Measurements from ENCODE around the gene KRTAP10-10.
"Not testable (repeated sequence)": the region's sequence is repeated elsewhere in the genome, so short reads cannot be mapped to it uniquely, and the experiment has no call there.

KRTAP10-10 gene

GRCh38 chr21:44637018-44637850 lies at the start of gene KRTAP10-10:
TSS of gene KRTAP10-10 (plus strand) at chr21:44637356. CDS start at chr21:44637418, 62 bp downstream.
- no peak within 1 kb of the TSS for H3K27ac ChIP-seq (ENCODE audit: poor library complexity, severe bottlenecking)
- no peak for TF ChIP-seq CTCF (IDR thresholded peaks at IDR 0.05; ENCODE audit: poor library complexity, severe bottlenecking)
- H3K27me3 ChIP-seq (ENCODE audit: insufficient read depth, poor library complexity, severe bottlenecking), result no peaks in the 10 kb centered on the region
- H3K9me3 ChIP-seq (ENCODE audit: severe bottlenecking), result peaks cover 4% of the 10 kb centered on the region
- no peak for ATAC-seq (ENCODE audit: low read depth)
- H3K4me1 ChIP-seq (ENCODE audit: insufficient read depth, poor library complexity, severe bottlenecking), result no peaks in the 10 kb centered on the region
- no peak for DNase-seq (ENCODE audit: low spot score)
- H3K4me3 ChIP-seq (ENCODE audit: severe bottlenecking), result no peak within 1 kb of the TSS
- no peaks in the 10 kb centered on the region for H3K36me3 ChIP-seq (ENCODE audit: low read depth)

- Histone ChIP-seq H3K4me3 (ENCODE audit: severe bottlenecking) (no peak overlapping the region), H3K27me3 (ENCODE audit: insufficient read depth, poor library complexity, severe bottlenecking) (peaks cover 11% of the 10 kb centered on the region), H3K4me1 (ENCODE audit: insufficient read depth, poor library complexity, severe bottlenecking) (no peaks in the 10 kb centered on the region), H3K9me3 (ENCODE audit: severe bottlenecking) (no peaks in the 10 kb centered on the region), H3K27ac (ENCODE audit: poor library complexity, severe bottlenecking) (no peak overlapping the region), H3K36me3 (ENCODE audit: low read depth) (no peaks in the 10 kb centered on the region)
- ATAC-seq (ENCODE audit: low read depth) (no peak), DNase-seq (ENCODE audit: low spot score) (no peak)
- no peak for TF ChIP-seq CTCF (IDR thresholded peaks at IDR 0.05; ENCODE audit: poor library complexity, severe bottlenecking)
Observed at GRCh38 chr21:44589094-44589493, 48.1 kb upstream of the KRTAP10-10 start.

DNA sequence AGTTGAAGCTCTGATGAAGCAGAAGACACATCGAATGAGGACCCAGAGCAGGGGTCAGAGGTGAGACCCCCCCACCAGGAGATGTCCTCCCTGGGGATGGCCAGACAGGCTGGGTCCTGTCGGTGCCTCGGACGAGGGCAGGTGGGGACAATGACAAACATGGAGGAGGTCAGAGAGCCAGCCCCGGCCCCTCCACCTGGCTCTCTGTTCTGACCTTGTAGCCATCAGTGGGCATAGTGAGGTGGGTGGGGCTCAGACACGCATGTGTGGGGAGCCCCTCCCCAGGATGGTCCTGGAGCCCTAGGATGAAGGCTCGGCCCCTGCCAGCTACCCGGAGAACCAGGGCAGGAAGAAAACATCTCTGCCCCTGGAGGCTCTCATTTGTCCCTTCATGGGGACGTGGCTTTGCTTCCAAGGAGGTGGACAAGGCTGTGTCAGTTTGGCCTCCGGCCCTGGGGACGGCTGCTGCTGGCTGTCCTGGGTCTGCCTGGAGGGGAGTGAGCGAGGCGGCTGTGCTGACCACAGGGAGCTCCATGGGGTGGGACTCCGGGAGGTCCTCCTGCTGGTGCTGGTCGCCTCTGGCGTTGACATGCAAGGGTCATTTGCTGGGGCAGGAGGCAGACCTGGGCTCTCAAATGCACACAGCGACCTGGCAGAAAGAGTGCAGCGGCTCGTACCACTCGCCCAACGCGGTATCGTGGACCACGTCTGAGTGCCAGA lies 47.4 kb upstream of the KRTAP10-10 start:
- TF ChIP-seq CTCF (IDR thresholded peaks at IDR 0.05; ENCODE audit: poor library complexity, severe bottlenecking), result no peak
- H3K27me3 ChIP-seq (ENCODE audit: insufficient read depth, poor library complexity, severe bottlenecking), result peaks cover 11% of the 10 kb centered on the region
- H3K4me3 ChIP-seq (ENCODE audit: severe bottlenecking), result no peak overlapping the region
- no peaks in the 10 kb centered on the region for H3K4me1 ChIP-seq (ENCODE audit: insufficient read depth, poor library complexity, severe bottlenecking)
- no peak overlapping the region for H3K27ac ChIP-seq (ENCODE audit: poor library complexity, severe bottlenecking)
- ATAC-seq (ENCODE audit: low read depth) (no peak), DNase-seq (ENCODE audit: low spot score) (no peak)
- no peaks in the 10 kb centered on the region for H3K36me3 ChIP-seq (ENCODE audit: low read depth)
- no peaks in the 10 kb centered on the region for H3K9me3 ChIP-seq (ENCODE audit: severe bottlenecking)

- no peaks in the 10 kb centered on the region for H3K4me1 ChIP-seq (ENCODE audit: insufficient read depth, poor library complexity, severe bottlenecking)
- peaks cover 8% of the 10 kb centered on the region for H3K27me3 ChIP-seq (ENCODE audit: insufficient read depth, poor library complexity, severe bottlenecking)
- no peak overlapping the region for H3K4me3 ChIP-seq (ENCODE audit: severe bottlenecking)
- H3K27ac ChIP-seq (ENCODE audit: poor library complexity, severe bottlenecking), result no peak overlapping the region
- DNase-seq (ENCODE audit: low spot score), result no peak
- H3K36me3 ChIP-seq (ENCODE audit: low read depth), result no peaks in the 10 kb centered on the region
- TF ChIP-seq CTCF (IDR thresholded peaks at IDR 0.05; ENCODE audit: poor library complexity, severe bottlenecking), result no peak
- no peak for ATAC-seq (ENCODE audit: low read depth)
- H3K9me3 ChIP-seq (ENCODE audit: severe bottlenecking), result no peaks in the 10 kb centered on the region
Observed at GRCh38 chr21:44590311-44590721, 46.8 kb upstream of the KRTAP10-10 start.

DNA sequence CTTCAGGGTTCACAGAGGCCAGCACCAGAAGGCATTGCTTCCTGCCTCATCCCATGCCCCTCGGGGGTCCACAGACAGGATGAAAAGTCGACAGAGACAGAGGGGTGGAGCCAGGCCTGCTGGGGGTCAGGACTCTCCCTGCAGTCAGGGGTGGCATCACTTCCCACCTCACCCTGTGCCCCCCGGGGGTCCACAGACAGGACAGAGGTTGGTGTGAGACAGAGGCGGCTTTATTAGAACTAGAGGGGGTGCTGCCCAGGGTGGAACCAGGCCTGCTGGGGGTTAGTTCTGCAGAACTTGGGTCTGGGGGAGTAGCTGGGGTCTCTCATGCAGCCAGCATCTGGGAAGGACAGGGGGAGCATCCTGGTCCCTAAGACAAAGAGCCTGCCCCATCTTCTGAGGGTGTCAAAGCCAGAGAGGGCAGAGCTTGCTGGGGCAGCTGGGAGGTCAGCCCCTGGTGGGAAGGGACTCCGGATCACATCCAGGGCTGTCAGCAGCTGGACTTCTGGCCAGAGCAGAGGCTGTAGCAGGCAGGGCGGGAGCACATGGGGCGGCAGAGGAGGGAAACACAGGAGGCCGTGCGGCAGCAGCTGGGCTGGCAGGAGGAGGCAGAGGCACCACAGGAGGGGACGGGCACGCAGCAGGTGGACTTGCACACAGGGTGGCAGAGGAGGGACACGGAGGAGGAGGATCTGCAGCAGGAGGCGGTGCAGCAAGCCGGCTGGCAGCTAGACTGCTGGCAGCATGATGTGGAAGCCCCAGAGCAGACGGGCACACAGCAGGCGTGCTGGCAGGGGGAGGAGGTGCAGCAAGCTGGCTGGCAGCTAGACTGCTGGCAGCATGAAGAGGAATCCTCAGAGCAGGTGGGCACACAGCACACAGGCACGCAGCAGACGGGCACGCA lies 46.0 kb upstream of the KRTAP10-10 start:
- not testable (repeated sequence) for ATAC-seq (ENCODE audit: low read depth); H3K36me3 ChIP-seq (ENCODE audit: low read depth); H3K4me3 ChIP-seq (ENCODE audit: severe bottlenecking); H3K9me3 ChIP-seq (ENCODE audit: severe bottlenecking); H3K27ac ChIP-seq (ENCODE audit: poor library complexity, severe bottlenecking); H3K4me1 ChIP-seq (ENCODE audit: insufficient read depth, poor library complexity, severe bottlenecking); DNase-seq (ENCODE audit: low spot score); H3K27me3 ChIP-seq (ENCODE audit: insufficient read depth, poor library complexity, severe bottlenecking)

GRCh38 chr21:44591801-44592130 lies 45.4 kb upstream of the KRTAP10-10 start:
- not testable (repeated sequence) for H3K36me3 ChIP-seq (ENCODE audit: low read depth); H3K4me1 ChIP-seq (ENCODE audit: insufficient read depth, poor library complexity, severe bottlenecking); H3K27ac ChIP-seq (ENCODE audit: poor library complexity, severe bottlenecking); H3K27me3 ChIP-seq (ENCODE audit: insufficient read depth, poor library complexity, severe bottlenecking); ATAC-seq (ENCODE audit: low read depth); DNase-seq (ENCODE audit: low spot score); H3K4me3 ChIP-seq (ENCODE audit: severe bottlenecking); H3K9me3 ChIP-seq (ENCODE audit: severe bottlenecking)

All from RWPE2 (cell line).